Pancreas (tissue), 10 donors: Measurements from ENCODE around the gene ACOT8. TPM values are rescaled to one million over a fixed set of nuclear protein-coding genes. Genes with fewer than 3 reads are reported as not detected.

Experiments
- ATAC-seq, 4 donors: fragments of 200-7000 bp; cut with Tn5 transposase; one replicate each; pipeline versions ENCODE4 v1.8.0 to v1.9.1; 2020; ENCODE audit warnings: mild to moderate bottlenecking in 4 of 4, moderate library complexity in 4 of 4
- DNase-seq, 6 donors: peaks; one replicate each; pipeline ENCODE4 v3.0.0-alpha.2; 2020
- FAIRE-seq: peaks from 2 replicates; lab custom pipeline; 2012; peaks lifted over from hg19 to GRCh38; lab: Jason Lieb, UNC
- H3K27ac ChIP-seq, 4 donors: fragments of 200-600 bp; sonication (generic); 1 replicate in 3 of 4; 2 replicates in 1 of 4; pipeline versions ENCODE4 v1.5.0 to v1.8.0; 2020
- H3K27me3 ChIP-seq, 4 donors: fragments of 200-600 bp; one replicate each; pipeline ENCODE4 v1.8.0; 2021
- H3K36me3 ChIP-seq, 3 donors: fragments of 200-600 bp; sonication (generic) in 1 of 3; one replicate each; pipeline versions ENCODE4 v1.5.0 to v1.8.0; 2020 to 2021
- H3K4me1 ChIP-seq, 3 donors: fragments of 200-600 bp; one replicate each; pipeline ENCODE4 v1.8.0; 2021
- H3K4me3 ChIP-seq, 4 donors: fragments of 200-600 bp; sonication (generic) in 2 of 4; one replicate each; pipeline versions ENCODE4 v1.5.0 to v1.8.0; 2020 to 2021
- H3K9me3 ChIP-seq, 4 donors: fragments of 200-600 bp; one replicate each; pipeline ENCODE4 v1.8.0; 2021
- WGBS, 2 donors: extraction: QIAGEN DNeasy Blood & Tissue Kit; methylation state at CpG; one replicate each; pipeline ENCODE4 v1.1.7; 2013; 5-methylcytosine and 5-hydroxymethylcytosine counted together
- intact Hi-C, 3 donors: fragments of 100-400 bp; cut with DNase I; formaldehyde crosslinking; loops; one replicate each; pipeline versions ENCODE4 v1.11.1 to v1.14.2; 2022
- polyA plus RNA-seq, 2 donors: library from polyadenylated mRNA; stranded (reverse); fragments of 200-250 nt; gene quantifications; one replicate each; pipeline ENCODE4 v1.2.3, GENCODE V29; 2013
- total RNA-seq, 6 donors: library from RNA; stranded (reverse); fragmentation: NEBNext Ultra II Directional in 4 of 6; extraction: Animal tissue kit (Norgen Biotek cat#: 25700) in 4 of 6; gene quantifications; one replicate each; pipeline versions ENCODE4 v1.2.1 to v1.2.4, GENCODE V29; 2021 to 2023
- TF ChIP-seq, protein P1 (sequence below), 4 donors: fragments of 200-600 bp; sonication (generic) in 3 of 4; IDR thresholded peaks; one replicate each; pipeline versions ENCODE4 v1.5.0 to v1.8.0; 2021; ENCODE audit warnings: antibody characterized with exemption in 4 of 4
- donor health status: healthy with polysubstance abuse.
- donor health status: DM: no; HTN: no; CAD: no; lungs with moderate emphysema.
- donor health status: DM: no; HTN: no; CAD: no.
- donor health status: control.
- donor health status: control.
- donor health status: Bipolar disorder and iron deficiency.
- donor health status: DM: yes; HTN: yes; CAD: no.
- donor health status: DM: no; HTN: no; CAD: no.
- donor health status: DM: no; HTN: no; CAD: no.
- donor health status: DM: yes; HTN: yes; CAD: no.

ACOT8 gene
- total and polyA plus RNA-seq, 8 donors: 7.0 to 21.2 (median 10.2) TPM

- 78 to 88% methylated on average over 9 to 13 of the region's 13 CpGs for WGBS, 2 donors
Measured at GRCh38 chr20:45899046-45899835, 42.0 kb upstream of the ACOT8 start.

DNA sequence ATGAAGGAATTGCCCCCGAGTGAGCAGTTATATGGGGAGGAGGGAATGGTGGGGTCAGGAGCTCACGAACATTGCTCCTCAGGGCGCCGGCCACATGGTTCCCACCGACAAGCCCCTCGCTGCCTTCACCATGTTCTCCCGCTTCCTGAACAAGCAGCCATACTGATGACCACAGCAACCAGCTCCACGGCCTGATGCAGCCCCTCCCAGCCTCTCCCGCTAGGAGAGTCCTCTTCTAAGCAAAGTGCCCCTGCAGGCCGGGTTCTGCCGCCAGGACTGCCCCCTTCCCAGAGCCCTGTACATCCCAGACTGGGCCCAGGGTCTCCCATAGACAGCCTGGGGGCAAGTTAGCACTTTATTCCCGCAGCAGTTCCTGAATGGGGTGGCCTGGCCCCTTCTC is 41.1 kb upstream of the ACOT8 start:
- H3K27me3 ChIP-seq: no peaks in the 10 kb centered on the region
- TF ChIP-seq, protein P1, sequence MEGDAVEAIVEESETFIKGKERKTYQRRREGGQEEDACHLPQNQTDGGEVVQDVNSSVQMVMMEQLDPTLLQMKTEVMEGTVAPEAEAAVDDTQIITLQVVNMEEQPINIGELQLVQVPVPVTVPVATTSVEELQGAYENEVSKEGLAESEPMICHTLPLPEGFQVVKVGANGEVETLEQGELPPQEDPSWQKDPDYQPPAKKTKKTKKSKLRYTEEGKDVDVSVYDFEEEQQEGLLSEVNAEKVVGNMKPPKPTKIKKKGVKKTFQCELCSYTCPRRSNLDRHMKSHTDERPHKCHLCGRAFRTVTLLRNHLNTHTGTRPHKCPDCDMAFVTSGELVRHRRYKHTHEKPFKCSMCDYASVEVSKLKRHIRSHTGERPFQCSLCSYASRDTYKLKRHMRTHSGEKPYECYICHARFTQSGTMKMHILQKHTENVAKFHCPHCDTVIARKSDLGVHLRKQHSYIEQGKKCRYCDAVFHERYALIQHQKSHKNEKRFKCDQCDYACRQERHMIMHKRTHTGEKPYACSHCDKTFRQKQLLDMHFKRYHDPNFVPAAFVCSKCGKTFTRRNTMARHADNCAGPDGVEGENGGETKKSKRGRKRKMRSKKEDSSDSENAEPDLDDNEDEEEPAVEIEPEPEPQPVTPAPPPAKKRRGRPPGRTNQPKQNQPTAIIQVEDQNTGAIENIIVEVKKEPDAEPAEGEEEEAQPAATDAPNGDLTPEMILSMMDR (IDR thresholded peaks at IDR 0.05): no peak
- DNase-seq: no peak
- intact Hi-C loops: no loop called here
- no peaks in the 10 kb centered on the region for H3K4me1 ChIP-seq
- 90 to 91% methylated on average over 12 of the region's 12 CpGs for WGBS, 2 donors
- H3K4me3 ChIP-seq: no peak overlapping the region
- FAIRE-seq: no peak
- H3K36me3 ChIP-seq: peaks cover 0 to 22% (median 0%) of the 10 kb centered on the region in 3 donors
- H3K9me3 ChIP-seq: no peaks in the 10 kb centered on the region
- no peak overlapping the region for H3K27ac ChIP-seq
- no peak for ATAC-seq

More at GRCh38 chr20:45899046-45899835, 42.0 kb upstream of the ACOT8 start:
- H3K4me1 ChIP-seq: no peaks in the 10 kb centered on the region
- no peaks in the 10 kb centered on the region for H3K9me3 ChIP-seq
- H3K36me3 ChIP-seq: peaks cover 0 to 24% (median 0%) of the 10 kb centered on the region in 3 donors
- H3K27me3 ChIP-seq: no peaks in the 10 kb centered on the region
- ATAC-seq (no peak), DNase-seq (no peak), FAIRE-seq (no peak)
- no peak overlapping the region for H3K27ac ChIP-seq
- H3K4me3 ChIP-seq: no peak overlapping the region
- intact Hi-C loops: no loop called here
- TF ChIP-seq, protein P1 (IDR thresholded peaks at IDR 0.05): no peak

GRCh38 chr20:45897692-45898091 is 40.5 kb upstream of the ACOT8 start:
- H3K36me3 ChIP-seq: peaks cover 0 to 21% (median 0%) of the 10 kb centered on the region in 3 donors
- DNase-seq: no peak
- 92 to 93% methylated on average over 7 of the region's 7 CpGs for WGBS, 2 donors
- no peaks in the 10 kb centered on the region for H3K9me3 ChIP-seq
- intact Hi-C loops: no loop called here
- FAIRE-seq: no peak
- ATAC-seq: no peak
- H3K27me3 ChIP-seq: no peaks in the 10 kb centered on the region
- TF ChIP-seq, protein P1 (IDR thresholded peaks at IDR 0.05): no peak
- peaks cover 0 to 2% (median 0%) of the 10 kb centered on the region in 3 donors for H3K4me1 ChIP-seq
- no peak overlapping the region for H3K4me3 ChIP-seq
- H3K27ac ChIP-seq: no peak overlapping the region

DNA sequence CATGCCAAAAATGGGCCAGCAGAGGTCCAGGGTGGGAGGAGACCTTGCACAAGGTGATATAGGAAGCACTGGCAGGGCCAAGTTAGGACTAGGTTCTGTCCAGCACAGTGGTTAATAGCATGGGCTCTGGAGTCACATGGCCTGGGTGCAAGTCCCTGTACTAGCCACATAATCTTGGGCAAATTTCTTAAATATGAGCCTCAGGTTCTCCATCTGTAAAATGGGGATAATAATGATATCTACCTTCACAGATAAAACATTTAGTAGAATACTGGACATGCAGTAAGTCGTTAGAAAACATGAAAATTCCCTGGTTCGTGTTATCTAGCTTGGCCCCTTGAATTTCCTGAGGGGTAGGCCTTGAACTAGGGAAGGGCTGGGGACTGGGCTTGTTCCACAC is 40.1 kb upstream of the ACOT8 start:
- Histone ChIP-seq H3K27ac (no peak overlapping the region), H3K4me1 (peaks cover 0 to 4% (median 0%) of the 10 kb centered on the region in 3 donors), H3K36me3 (peaks cover 0 to 20% (median 0%) of the 10 kb centered on the region in 3 donors), H3K27me3 (no peaks in the 10 kb centered on the region), H3K9me3 (no peaks in the 10 kb centered on the region), H3K4me3 (no peak overlapping the region)
- DNase-seq (no peak), ATAC-seq (no peak), FAIRE-seq (no peak)
- WGBS, 2 donors: 74 to 81% methylated on average over 2 of the region's 2 CpGs
- TF ChIP-seq, protein P1 (IDR thresholded peaks at IDR 0.05): no peak
- intact Hi-C loops: no loop called here

GRCh38 chr20:45896641-45897161 is 39.5 kb upstream of the ACOT8 start:
- Histone ChIP-seq H3K4me1 (peaks cover 3 to 4% (median 4%) of the 10 kb centered on the region in 3 donors), H3K27ac (no peak overlapping the region), H3K36me3 (peaks cover 0 to 16% (median 0%) of the 10 kb centered on the region in 3 donors), H3K4me3 (no peak overlapping the region), H3K9me3 (no peaks in the 10 kb centered on the region), H3K27me3 (no peaks in the 10 kb centered on the region)
- ATAC-seq (no peak), FAIRE-seq (no peak), DNase-seq (no peak)
- intact Hi-C loops: no loop called here
- WGBS, 2 donors: 92 to 93% methylated on average over 14 of the region's 14 CpGs
- TF ChIP-seq, protein P1 (IDR thresholded peaks at IDR 0.05): no peak
